CD4-positive, CD25-positive, alpha-beta regulatory T cell (primary cell): ENCODE results near the gene ZNF574. TPM values are rescaled to one million over a fixed set of nuclear protein-coding genes. Genes with fewer than 3 reads are reported as not detected.
A peak's percentile ranks its signal among the peaks of the same experiment; 100 is the strongest.

Experiments
- ATAC-seq, 2 donors: fragments of 150-1000 bp; cut with Tn5 transposase; one replicate each; pipeline ENCODE4 v1.10.0; 2021; ENCODE audit warnings: low read depth in 2 of 2, moderate number of reproducible peaks in 2 of 2, moderate library complexity in 1 of 2
- DNase-seq, 3 donors: peaks; one replicate each; pipeline versions ENCODE4 v3.0.0 to v3.0.0-alpha.2; 2012 to 2022; ENCODE audit warnings: mixed read lengths in 1 of 3
- H3K27ac ChIP-seq: one replicate; pipeline ENCODE4 v1.7.0; 2013; ENCODE audit warnings: mild to moderate bottlenecking, low read length; ENCODE audit not compliant: insufficient read depth, poor library complexity, severe bottlenecking
- H3K27me3 ChIP-seq: one replicate; pipeline ENCODE4 v1.7.0; 2013; ENCODE audit warnings: low read length; ENCODE audit not compliant: control insufficient read depth, insufficient read depth
- H3K36me3 ChIP-seq: one replicate; pipeline ENCODE4 v1.7.0; 2013; ENCODE audit warnings: mild to moderate bottlenecking, low read length, moderate library complexity; ENCODE audit not compliant: control insufficient read depth, insufficient read depth
- H3K4me1 ChIP-seq: 2 replicates; pipeline ENCODE4 v1.7.0; 2013; ENCODE audit warnings: mild to moderate bottlenecking, low read length; ENCODE audit not compliant: insufficient read depth, control insufficient read depth, poor library complexity, severe bottlenecking
- H3K4me3 ChIP-seq: one replicate; pipeline ENCODE4 v1.7.0; 2013; ENCODE audit warnings: low read depth, mild to moderate bottlenecking, low read length, moderate library complexity
- H3K9me3 ChIP-seq, 2 experiments: 1 replicate in 1 of 2; 2 replicates in 1 of 2; pipeline ENCODE4 v1.7.0; 2013; ENCODE audit warnings: low read length in 2 of 2, mild to moderate bottlenecking in 1 of 2, moderate library complexity in 1 of 2; ENCODE audit not compliant: control insufficient read depth in 2 of 2
- H3K27ac Mint-ChIP-seq, 3 donors: one replicate each; pipeline ENCODE4 v1.8.0; 2020 to 2022; ENCODE audit warnings: mild to moderate bottlenecking in 3 of 3, mixed read lengths in 3 of 3, moderate library complexity in 2 of 3
- H3K27me3 Mint-ChIP-seq: one replicate; pipeline ENCODE4 v1.8.0; 2022; ENCODE audit warnings: mild to moderate bottlenecking, mixed read lengths
- H3K36me3 Mint-ChIP-seq: one replicate; pipeline ENCODE4 v1.8.0; 2020; ENCODE audit warnings: mixed read lengths
- H3K4me1 Mint-ChIP-seq, 4 donors: one replicate each; pipeline ENCODE4 v1.8.0; 2020 to 2022; ENCODE audit warnings: mixed read lengths in 4 of 4, mild to moderate bottlenecking in 1 of 4
- H3K4me3 Mint-ChIP-seq, 4 donors: one replicate each; pipeline ENCODE4 v1.8.0; 2020 to 2022; ENCODE audit warnings: mild to moderate bottlenecking in 4 of 4, mixed read lengths in 4 of 4, moderate library complexity in 3 of 4
- H3K9me3 Mint-ChIP-seq, 7 donors: one replicate each; pipeline ENCODE4 v1.8.0; 2020 to 2022; ENCODE audit warnings: mixed read lengths in 7 of 7, mild to moderate bottlenecking in 3 of 7, moderate library complexity in 2 of 7
- polyA plus RNA-seq, 4 donors: library from polyadenylated mRNA; unstranded; fragments of 300-500 nt; fragmentation: Illumina TruSeq; gene quantifications; one replicate each; pipeline ENCODE4 v1.2.3, GENCODE V29; 2021
- total RNA-seq: library from RNA; stranded (reverse); gene quantifications from one replicate; pipeline ENCODE4 v1.2.3, GENCODE V29; 2022

Gene ZNF574
- total and polyA plus RNA-seq, 5 donors from 2014 or later, result 10.7 to 24.0 (median 17.8) TPM

GRCh38 chr19:42064432-42064831 is 11.5 kb upstream of the ZNF574 start:
- H3K27ac ChIP-seq, result no peak overlapping the region
- H3K9me3 ChIP-seq, result no peaks in the 10 kb centered on the region
- no peaks in the 10 kb centered on the region for H3K27me3 ChIP-seq
- no peak for ATAC-seq
- H3K4me3 ChIP-seq, result no peak overlapping the region
- Mint-ChIP-seq H3K9me3 (no peaks in the 10 kb centered on the region), H3K27ac (no peak overlapping the region), H3K4me1 (peaks cover 0 to 4% (median 0%) of the 10 kb centered on the region in 4 donors), H3K36me3 (no peaks in the 10 kb centered on the region), H3K4me3 (no peak overlapping the region), H3K27me3 (no peaks in the 10 kb centered on the region)
- DNase-seq, result no peak
- no peaks in the 10 kb centered on the region for H3K4me1 ChIP-seq
- no peaks in the 10 kb centered on the region for H3K36me3 ChIP-seq

- Mint-ChIP-seq H3K27me3 (no peaks in the 10 kb centered on the region), H3K4me1 (peaks cover 0 to 4% (median 0%) of the 10 kb centered on the region in 4 donors), H3K9me3 (no peaks in the 10 kb centered on the region), H3K4me3 (no peak overlapping the region), H3K36me3 (no peaks in the 10 kb centered on the region), H3K27ac (no peak overlapping the region)
- no peaks in the 10 kb centered on the region for H3K9me3 ChIP-seq
- H3K36me3 ChIP-seq, result no peaks in the 10 kb centered on the region
- no peaks in the 10 kb centered on the region for H3K27me3 ChIP-seq
- no peak overlapping the region for H3K27ac ChIP-seq
- H3K4me1 ChIP-seq, result peaks cover 2% of the 10 kb centered on the region
- DNase-seq (no peak), ATAC-seq (no peak)
- no peak overlapping the region for H3K4me3 ChIP-seq
Observed at GRCh38 chr19:42065051-42065450, 10.9 kb upstream of the ZNF574 start.

- ATAC-seq (no peak), DNase-seq (no peak)
- Mint-ChIP-seq H3K36me3 (no peaks in the 10 kb centered on the region), H3K27ac (no peak overlapping the region), H3K4me1 (peaks cover 0 to 4% (median 0%) of the 10 kb centered on the region in 4 donors), H3K27me3 (no peaks in the 10 kb centered on the region), H3K4me3 (no peak overlapping the region), H3K9me3 (no peaks in the 10 kb centered on the region)
- Histone ChIP-seq H3K9me3 (no peaks in the 10 kb centered on the region), H3K4me3 (no peak overlapping the region), H3K27me3 (no peaks in the 10 kb centered on the region), H3K36me3 (no peaks in the 10 kb centered on the region), H3K4me1 (peaks cover 2% of the 10 kb centered on the region), H3K27ac (no peak overlapping the region)
Observed at GRCh38 chr19:42065511-42065910, 10.5 kb upstream of the ZNF574 start.

GRCh38 chr19:42066075-42066754 is 9.8 kb upstream of the ZNF574 start:
- DNase-seq (peak in 1 of 3 donors; percentile 62), ATAC-seq (no peak)
- no peaks in the 10 kb centered on the region for H3K36me3 ChIP-seq
- H3K27me3 Mint-ChIP-seq, result peaks cover 2% of the 10 kb centered on the region
- H3K27ac Mint-ChIP-seq, result no peak overlapping the region
- no peaks in the 10 kb centered on the region for H3K9me3 ChIP-seq
- H3K4me1 Mint-ChIP-seq, result peaks cover 0 to 4% (median 0%) of the 10 kb centered on the region in 4 donors
- peaks cover 2% of the 10 kb centered on the region for H3K4me1 ChIP-seq
- H3K36me3 Mint-ChIP-seq, result no peaks in the 10 kb centered on the region
- no peaks in the 10 kb centered on the region for H3K27me3 ChIP-seq
- no peak overlapping the region for H3K4me3 ChIP-seq
- H3K27ac ChIP-seq, result no peak overlapping the region
- no peaks in the 10 kb centered on the region for H3K9me3 Mint-ChIP-seq
- H3K4me3 Mint-ChIP-seq, result no peak overlapping the region

- ATAC-seq (no peak), DNase-seq (no peak)
- peaks cover 4% of the 10 kb centered on the region for H3K27me3 Mint-ChIP-seq
- H3K27ac Mint-ChIP-seq, result no peak overlapping the region
- H3K4me1 ChIP-seq, result peaks cover 2% of the 10 kb centered on the region
- no peaks in the 10 kb centered on the region for H3K4me1 Mint-ChIP-seq
- H3K4me3 Mint-ChIP-seq, result no peak overlapping the region
- H3K9me3 Mint-ChIP-seq, result no peaks in the 10 kb centered on the region
- H3K36me3 ChIP-seq, result no peaks in the 10 kb centered on the region
- H3K4me3 ChIP-seq, result no peak overlapping the region
- no peak overlapping the region for H3K27ac ChIP-seq
- H3K27me3 ChIP-seq, result no peaks in the 10 kb centered on the region
- H3K9me3 ChIP-seq, result no peaks in the 10 kb centered on the region
- no peaks in the 10 kb centered on the region for H3K36me3 Mint-ChIP-seq
Observed at GRCh38 chr19:42067315-42067888, 8.6 kb upstream of the ZNF574 start.

GRCh38 chr19:42068361-42068755 is 7.6 kb upstream of the ZNF574 start:
- Histone ChIP-seq H3K9me3 (no peaks in the 10 kb centered on the region), H3K27ac (no peak overlapping the region), H3K4me3 (no peak overlapping the region), H3K27me3 (no peaks in the 10 kb centered on the region), H3K4me1 (peaks cover 2% of the 10 kb centered on the region), H3K36me3 (no peaks in the 10 kb centered on the region)
- Mint-ChIP-seq H3K4me3 (no peak overlapping the region), H3K4me1 (peaks cover 0 to 4% (median 0%) of the 10 kb centered on the region in 4 donors), H3K9me3 (no peaks in the 10 kb centered on the region), H3K27ac (no peak overlapping the region), H3K27me3 (peaks cover 4% of the 10 kb centered on the region), H3K36me3 (no peaks in the 10 kb centered on the region)
- no peak for DNase-seq
- no peak for ATAC-seq

GRCh38 chr19:42068756-42069571 is 7.0 kb upstream of the ZNF574 start:
- H3K4me3 ChIP-seq, result no peak overlapping the region
- H3K9me3 Mint-ChIP-seq, result no peaks in the 10 kb centered on the region
- no peak for ATAC-seq
- no peaks in the 10 kb centered on the region for H3K36me3 Mint-ChIP-seq
- H3K27ac ChIP-seq, result no peak overlapping the region
- H3K4me1 ChIP-seq, result peaks cover 2% of the 10 kb centered on the region
- H3K27ac Mint-ChIP-seq, result no peak overlapping the region
- no peaks in the 10 kb centered on the region for H3K36me3 ChIP-seq
- H3K27me3 ChIP-seq, result no peaks in the 10 kb centered on the region
- H3K9me3 ChIP-seq, result no peaks in the 10 kb centered on the region
- no peak for DNase-seq
- H3K27me3 Mint-ChIP-seq, result peaks cover 4% of the 10 kb centered on the region
- H3K4me3 Mint-ChIP-seq, result no peak overlapping the region
- H3K4me1 Mint-ChIP-seq, result peaks cover 0 to 4% (median 0%) of the 10 kb centered on the region in 4 donors
